CD4-positive, alpha-beta memory T cell (primary cell): ENCODE results near the gene MRPL51. TPM values are rescaled to one million over a fixed set of nuclear protein-coding genes. Genes with fewer than 3 reads are reported as not detected.

Experiments used
- CTCF ChIA-PET: fragments of 350-600 bp; sonication (Branson Sonifier 250); formaldehyde crosslinking; loops from one replicate; lab custom pipeline; 2021; ENCODE audit warnings: inconsistent platforms; ENCODE audit not compliant: partially characterized antibody; lab: Charles Lee
- POLR2A ChIA-PET: fragments of 350-600 bp; sonication (Branson Sonifier 250); formaldehyde crosslinking; loops from one replicate; lab custom pipeline; 2021; ENCODE audit not compliant: partially characterized antibody; lab: Charles Lee
- DNase-seq, 5 donors: peaks; one replicate each; pipeline versions ENCODE4 v3.0.0 to v3.0.0-alpha.2; 2020 to 2022; ENCODE audit warnings: mixed read lengths in 1 of 5
- H3K27ac ChIP-seq: one replicate; pipeline ENCODE4 v1.7.0; 2013; ENCODE audit warnings: low read depth, low read length
- H3K27me3 ChIP-seq: 2 replicates; pipeline ENCODE4 v1.7.0; 2013; ENCODE audit warnings: mild to moderate bottlenecking, low read length, moderate library complexity; ENCODE audit not compliant: insufficient read depth
- H3K36me3 ChIP-seq: 2 replicates; pipeline ENCODE4 v1.7.0; 2013; ENCODE audit warnings: mild to moderate bottlenecking, low read length, moderate library complexity; ENCODE audit not compliant: insufficient read depth
- H3K4me1 ChIP-seq: 2 replicates; pipeline ENCODE4 v1.7.0; 2013; ENCODE audit warnings: mild to moderate bottlenecking, low read length, moderate library complexity; ENCODE audit not compliant: insufficient read depth
- H3K4me3 ChIP-seq, 2 donors: one replicate each; pipeline ENCODE4 v1.7.0; 2013; ENCODE audit warnings: low read length in 2 of 2, mild to moderate bottlenecking in 1 of 2
- H3K9me3 ChIP-seq, 2 donors: one replicate each; pipeline ENCODE4 v1.7.0; 2013; ENCODE audit warnings: low read length in 2 of 2, control low read depth in 1 of 2; ENCODE audit not compliant: control insufficient read depth in 1 of 2
- H3K27ac Mint-ChIP-seq, 7 donors: one replicate each; pipeline ENCODE4 v1.8.0; 2020 to 2021; ENCODE audit warnings: mixed read lengths in 7 of 7, mild to moderate bottlenecking in 6 of 7, inconsistent platforms in 3 of 7, moderate library complexity in 3 of 7
- H3K27me3 Mint-ChIP-seq, 2 donors: one replicate each; pipeline ENCODE4 v1.8.0; 2020 to 2021; ENCODE audit warnings: mixed read lengths in 2 of 2
- H3K36me3 Mint-ChIP-seq, 2 donors: one replicate each; pipeline ENCODE4 v1.8.0; 2020 to 2021; ENCODE audit warnings: mixed read lengths in 2 of 2, inconsistent platforms in 1 of 2, mild to moderate bottlenecking in 1 of 2
- H3K4me1 Mint-ChIP-seq, 4 donors: one replicate each; pipeline ENCODE4 v1.8.0; 2020 to 2021; ENCODE audit warnings: mixed read lengths in 4 of 4, mild to moderate bottlenecking in 1 of 4
- H3K4me3 Mint-ChIP-seq, 8 donors: one replicate each; pipeline ENCODE4 v1.8.0; 2020 to 2021; ENCODE audit warnings: mixed read lengths in 8 of 8, mild to moderate bottlenecking in 7 of 8, moderate library complexity in 6 of 8, inconsistent platforms in 3 of 8
- H3K9me3 Mint-ChIP-seq, 8 donors: one replicate each; pipeline ENCODE4 v1.8.0; 2020 to 2021; ENCODE audit warnings: mixed read lengths in 8 of 8, mild to moderate bottlenecking in 5 of 8, inconsistent platforms in 3 of 8, moderate library complexity in 1 of 8
- intact Hi-C: fragments of 100-400 bp; cut with micrococcal nuclease; formaldehyde crosslinking; loops from one replicate; pipeline ENCODE4 v1.15.1; 2023
- polyA plus RNA-seq, 2 donors: library from polyadenylated mRNA; unstranded; fragments of 300-500 nt; fragmentation: Illumina TruSeq; gene quantifications; one replicate each; pipeline ENCODE4 v1.2.3, GENCODE V29; 2021
- total RNA-seq, 2 experiments: library from RNA; stranded (reverse); gene quantifications; one replicate each; pipeline ENCODE4 v1.2.3, GENCODE V29; 2021

MRPL51 gene
- total and polyA plus RNA-seq, 4 experiments from 2014 or later = 85.1 to 205 (median 144) TPM

- Mint-ChIP-seq H3K36me3 (peaks cover 67 to 93% of the 10 kb centered on the region in 2 donors), H3K9me3 (peaks cover 0 to 1% (median 0%) of the 10 kb centered on the region in 8 donors), H3K27me3 (no peaks in the 10 kb centered on the region), H3K4me1 (no peaks in the 10 kb centered on the region), H3K4me3 (no peak overlapping the region), H3K27ac (peak overlapping the region in 1 of 7 donors; percentile 11)
- intact Hi-C loops = no loop called here
- POLR2A ChIA-PET = interaction anchor here (0.9 kb wide), 1 partner anchor 10 kb away, joined by 4 read pairs; no protein-coding TSS in a partner anchor
- CTCF ChIA-PET = no interaction called here
- Histone ChIP-seq H3K27ac (no peak overlapping the region), H3K36me3 (peaks cover 81% of the 10 kb centered on the region), H3K27me3 (no peaks in the 10 kb centered on the region), H3K9me3 (no peaks in the 10 kb centered on the region), H3K4me1 (no peaks in the 10 kb centered on the region), H3K4me3 (no peak overlapping the region)
- no peak for DNase-seq
Observed at GRCh38 chr12:6526201-6526600, 33.1 kb upstream of the MRPL51 start.

GRCh38 chr12:6524648-6525047 is 31.6 kb upstream of the MRPL51 start:
- CTCF ChIA-PET = interaction anchor here (1.1 kb wide), 1 partner anchor 12 kb away, joined by 3 read pairs; no protein-coding TSS in a partner anchor
- Histone ChIP-seq H3K4me1 (no peaks in the 10 kb centered on the region), H3K27ac (no peak overlapping the region), H3K36me3 (peaks cover 77% of the 10 kb centered on the region), H3K9me3 (no peaks in the 10 kb centered on the region), H3K4me3 (no peak overlapping the region), H3K27me3 (no peaks in the 10 kb centered on the region)
- Mint-ChIP-seq H3K4me1 (no peaks in the 10 kb centered on the region), H3K36me3 (peaks cover 68 to 89% of the 10 kb centered on the region in 2 donors), H3K9me3 (no peaks in the 10 kb centered on the region), H3K27me3 (no peaks in the 10 kb centered on the region), H3K27ac (peak overlapping the region in 2 of 7 donors; percentile 61 to 91), H3K4me3 (no peak overlapping the region)
- intact Hi-C loops = no loop called here
- POLR2A ChIA-PET = interaction anchor here (3.6 kb wide), 1 partner anchor 10 kb away, joined by 11 read pairs; the partner anchor contains the start of gene GAPDH
- no peak for DNase-seq

- peaks cover 62 to 86% of the 10 kb centered on the region in 2 donors for H3K36me3 Mint-ChIP-seq
- no peaks in the 10 kb centered on the region for H3K27me3 ChIP-seq
- ChIA-PET CTCF (interaction anchor here (0.6 to 1.1 kb wide), 4 partner anchors 13 to 247 kb away, joined by 3 read pairs; no protein-coding TSS in a partner anchor), POLR2A (interaction anchor here (3.6 kb wide), 1 partner anchor 11 kb away, joined by 11 read pairs; the partner anchor contains the start of gene GAPDH)
- H3K9me3 Mint-ChIP-seq = no peaks in the 10 kb centered on the region
- no peak overlapping the region for H3K27ac ChIP-seq
- no peak overlapping the region for H3K4me3 ChIP-seq
- no peaks in the 10 kb centered on the region for H3K4me1 Mint-ChIP-seq
- no peaks in the 10 kb centered on the region for H3K4me1 ChIP-seq
- no peak overlapping the region for H3K4me3 Mint-ChIP-seq
- no peaks in the 10 kb centered on the region for H3K9me3 ChIP-seq
- intact Hi-C loops = no loop called here
- H3K36me3 ChIP-seq = peaks cover 74% of the 10 kb centered on the region
- H3K27ac Mint-ChIP-seq = peak overlapping the region in 5 of 7 donors; percentile 23 to 86 (median 44)
- no peaks in the 10 kb centered on the region for H3K27me3 Mint-ChIP-seq
- no peak for DNase-seq
Observed at GRCh38 chr12:6523708-6524107, 30.6 kb upstream of the MRPL51 start.

GRCh38 chr12:6522193-6522592 is 29.1 kb upstream of the MRPL51 start:
- intact Hi-C loops = no loop called here
- H3K9me3 Mint-ChIP-seq = no peaks in the 10 kb centered on the region
- Histone ChIP-seq H3K27ac (no peak overlapping the region), H3K27me3 (no peaks in the 10 kb centered on the region), H3K9me3 (no peaks in the 10 kb centered on the region), H3K4me3 (no peak overlapping the region), H3K4me1 (no peaks in the 10 kb centered on the region), H3K36me3 (peaks cover 62% of the 10 kb centered on the region)
- H3K4me1 Mint-ChIP-seq = peaks cover 0 to 2% (median 0%) of the 10 kb centered on the region in 4 donors
- POLR2A ChIA-PET = interaction anchor here (3.6 kb wide), 1 partner anchor 13 kb away, joined by 11 read pairs; the partner anchor contains the start of gene GAPDH
- H3K27ac Mint-ChIP-seq = no peak overlapping the region
- no peaks in the 10 kb centered on the region for H3K27me3 Mint-ChIP-seq
- CTCF ChIA-PET = interaction anchor here (1.2 kb wide), 1 partner anchor 10 kb away, joined by 6 read pairs; no protein-coding TSS in a partner anchor
- H3K4me3 Mint-ChIP-seq = no peak overlapping the region
- no peak for DNase-seq
- peaks cover 59 to 81% of the 10 kb centered on the region in 2 donors for H3K36me3 Mint-ChIP-seq

GRCh38 chr12:6520186-6520585 is 27.1 kb upstream of the MRPL51 start:
- Mint-ChIP-seq H3K36me3 (peaks cover 57 to 74% of the 10 kb centered on the region in 2 donors), H3K9me3 (no peaks in the 10 kb centered on the region), H3K27me3 (no peaks in the 10 kb centered on the region), H3K4me3 (no peak overlapping the region), H3K4me1 (peaks cover 0 to 2% (median 0%) of the 10 kb centered on the region in 4 donors), H3K27ac (peak overlapping the region in 2 of 7 donors; percentile 64 to 79)
- H3K9me3 ChIP-seq = no peaks in the 10 kb centered on the region
- no peaks in the 10 kb centered on the region for H3K27me3 ChIP-seq
- ChIA-PET CTCF (interaction anchor here (1.5 kb wide), 1 partner anchor 18 kb away, joined by 6 read pairs; no protein-coding TSS in a partner anchor), POLR2A (no interaction called here)
- DNase-seq = no peak
- H3K4me3 ChIP-seq = no peak overlapping the region
- H3K36me3 ChIP-seq = peaks cover 55% of the 10 kb centered on the region
- intact Hi-C loops = no loop called here
- no peak overlapping the region for H3K27ac ChIP-seq
- no peaks in the 10 kb centered on the region for H3K4me1 ChIP-seq

GRCh38 chr12:6508087-6508486 is 15.0 kb upstream of the MRPL51 start:
- DNase-seq = no peak
- H3K36me3 Mint-ChIP-seq = peaks cover 38 to 41% of the 10 kb centered on the region in 2 donors
- no peaks in the 10 kb centered on the region for H3K4me1 ChIP-seq
- H3K4me1 Mint-ChIP-seq = peaks cover 4 to 10% (median 7%) of the 10 kb centered on the region in 4 donors
- CTCF ChIA-PET = interaction anchor here (1.7 kb wide), 1 partner anchor 173 kb away, joined by 4 read pairs; no protein-coding TSS in a partner anchor
- H3K27me3 Mint-ChIP-seq = no peaks in the 10 kb centered on the region
- H3K9me3 Mint-ChIP-seq = no peaks in the 10 kb centered on the region
- H3K4me3 ChIP-seq = no peak overlapping the region
- H3K4me3 Mint-ChIP-seq = no peak overlapping the region
- no peaks in the 10 kb centered on the region for H3K9me3 ChIP-seq
- H3K27me3 ChIP-seq = no peaks in the 10 kb centered on the region
- H3K36me3 ChIP-seq = peaks cover 21% of the 10 kb centered on the region
- intact Hi-C loops = no loop called here
- no peak overlapping the region for H3K27ac Mint-ChIP-seq
- POLR2A ChIA-PET = interaction anchor here (0.9 to 1.1 kb wide), 2 partner anchors 15 to 27 kb away, joined by 3 to 5 read pairs; partner anchors contain the start of genes GAPDH and MRPL51
- no peak overlapping the region for H3K27ac ChIP-seq
